GM04503 (cell line): ENCODE measurements around the gene NCOA6.

Source experiments
- DNase-seq: peaks from one replicate; pipeline ENCODE4 v3.0.0-alpha.2; 2012; ENCODE audit warnings: low read depth

NCOA6 gene

DNA sequence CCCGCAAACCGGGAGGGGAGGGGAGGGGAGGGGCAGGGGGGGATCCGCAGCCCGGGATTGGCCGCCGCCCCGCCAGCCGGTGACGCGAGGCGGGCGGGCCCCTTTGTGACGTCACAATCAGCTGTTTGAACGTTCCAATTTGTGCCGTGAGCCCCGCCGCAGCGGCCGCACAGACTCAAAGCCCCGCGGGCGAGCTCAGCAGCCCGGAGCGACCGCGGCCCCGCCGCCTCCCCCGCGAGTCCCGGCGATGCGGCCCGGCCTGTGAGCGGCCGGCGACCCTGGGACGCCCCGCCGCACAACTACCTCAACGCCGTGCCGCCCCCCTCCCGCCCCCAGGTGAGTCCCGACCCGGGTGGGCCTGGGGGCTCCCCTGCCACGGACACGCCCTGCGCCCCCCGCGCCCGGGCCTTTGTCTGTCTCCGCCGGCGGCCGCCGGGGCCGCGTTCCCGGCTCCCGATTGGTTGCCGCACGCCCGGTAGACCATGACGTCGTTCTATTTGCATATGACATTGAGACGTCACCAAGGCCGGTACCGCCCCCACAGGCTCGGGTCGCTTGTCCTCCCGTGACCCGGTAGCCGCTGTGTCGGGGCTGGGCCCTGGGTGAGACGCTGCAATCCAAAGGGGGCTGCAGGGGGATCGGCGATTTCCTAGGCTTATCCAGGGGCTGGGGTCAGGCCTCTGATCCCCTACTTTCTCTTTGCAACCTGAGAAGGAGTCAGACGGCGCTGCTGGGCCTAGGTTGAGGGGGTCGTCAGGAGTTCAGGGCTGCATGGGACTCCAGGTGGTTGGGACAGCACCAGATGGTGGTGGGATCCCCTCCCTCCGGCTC, 121.1 kb downstream of the NCOA6 start, which contains the start of gene TP53INP2:
Gene TP53INP2 (plus strand): TSS at position 168 of the 831 bp plus-strand sequence. CDS start 4,396 bp downstream, outside the sequence.
- DNase-seq = no peak

DNA sequence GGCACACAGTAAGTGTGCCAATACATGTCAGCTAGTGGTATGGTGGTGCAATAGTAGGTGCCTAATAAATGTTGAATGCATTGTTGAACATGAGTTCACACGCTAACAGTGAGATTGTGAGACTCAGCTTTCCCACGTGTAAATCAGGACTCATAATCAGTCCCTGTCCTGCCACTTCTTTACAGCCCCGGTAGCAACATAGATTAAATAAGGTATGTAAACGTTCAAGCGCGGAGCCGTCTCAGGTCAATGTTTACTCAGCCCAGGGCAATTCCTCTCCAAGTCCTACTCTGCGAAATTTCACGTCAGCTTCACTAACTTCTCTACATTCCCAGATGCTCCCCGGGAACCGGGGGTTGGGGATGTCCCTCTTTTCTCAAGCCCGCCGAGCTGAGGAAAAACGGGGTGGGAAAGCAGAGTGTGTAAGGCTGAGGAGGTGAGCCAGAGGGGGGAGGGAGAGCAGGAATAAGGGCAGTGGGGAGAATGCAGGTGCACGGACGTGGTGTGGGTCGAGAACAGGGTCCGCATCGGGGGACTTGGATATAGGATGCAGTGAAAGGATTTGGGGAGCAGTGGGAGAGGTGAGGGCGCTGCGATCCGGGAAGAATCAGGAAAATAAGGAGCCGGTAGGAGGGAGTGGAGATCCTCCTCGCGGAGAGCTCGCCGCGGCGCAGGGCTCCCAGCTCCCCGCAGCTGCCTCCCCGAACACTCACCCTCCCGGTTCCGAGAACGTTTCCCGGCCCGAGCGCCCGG, 121.9 kb downstream of the NCOA6 start:
- DNase-seq = no peak

DNA sequence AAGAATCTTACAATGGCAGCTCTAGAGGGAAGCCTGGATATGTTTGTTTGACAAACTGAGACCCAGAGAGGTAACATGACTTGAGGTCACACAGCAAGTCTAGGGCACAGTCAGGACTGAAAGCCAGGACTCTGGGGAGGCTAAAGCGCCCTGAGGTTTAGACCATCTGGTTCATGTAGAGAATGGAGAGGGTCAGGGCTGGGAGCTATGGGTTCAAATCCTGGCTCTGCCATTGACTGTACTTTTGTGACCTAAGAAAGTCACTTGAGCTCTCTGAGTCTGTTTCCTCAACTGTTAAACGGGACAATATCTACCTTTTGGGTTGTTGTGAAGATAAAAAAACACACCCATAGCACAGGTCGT, 122.4 kb downstream of the NCOA6 start:
- no peak for DNase-seq

DNA sequence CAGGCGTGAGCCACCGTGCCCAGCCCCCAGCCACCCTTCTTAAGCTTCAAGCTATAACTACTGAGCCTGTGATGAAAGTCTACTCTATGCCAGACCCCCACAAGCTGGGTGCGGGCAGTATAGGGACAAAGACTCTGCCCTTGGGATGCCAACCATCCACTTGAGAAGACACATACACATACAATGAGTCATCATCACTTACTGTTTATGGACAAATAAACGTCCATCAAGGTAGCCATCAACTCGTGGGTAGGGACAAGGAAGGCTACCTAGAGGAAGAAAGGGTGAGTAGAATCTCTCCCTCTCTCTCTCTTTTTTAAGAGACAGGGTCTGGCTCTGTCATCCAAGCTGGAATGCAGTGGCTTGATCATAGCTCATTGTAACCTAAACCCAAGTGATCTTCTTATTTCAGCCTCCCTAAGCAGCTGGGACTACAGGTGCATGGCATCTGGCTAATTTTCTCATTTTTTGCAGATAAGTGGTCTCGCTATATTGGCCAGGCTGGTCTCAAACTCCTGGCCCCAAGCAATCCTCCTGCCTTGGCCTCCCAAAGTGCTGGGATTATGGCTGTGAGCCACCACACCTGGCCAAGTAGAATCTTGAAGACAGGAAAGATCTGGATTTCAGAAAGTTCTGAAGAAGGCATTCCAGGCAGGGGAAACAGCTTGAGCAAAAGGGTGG, 123.9 kb downstream of the NCOA6 start:
- no peak for DNase-seq

DNA sequence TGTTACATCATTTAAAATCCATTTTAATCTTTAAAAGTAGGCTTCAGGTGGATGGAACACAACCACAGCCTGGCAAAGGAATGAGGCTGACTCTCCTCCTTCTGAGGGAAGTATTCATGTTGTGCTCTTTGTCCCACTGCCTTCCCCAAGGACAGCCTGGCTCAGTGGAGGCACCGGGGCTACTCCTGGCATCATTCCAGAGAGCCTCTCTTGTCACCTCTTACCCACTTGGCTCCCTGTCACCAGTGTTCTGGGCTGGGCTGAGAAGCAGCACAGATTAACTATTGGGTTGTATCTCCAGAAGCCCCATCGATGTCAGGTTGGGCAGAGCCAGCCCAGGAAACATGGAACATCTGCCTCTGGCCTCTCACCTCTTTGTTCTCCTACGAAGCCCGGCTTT, 132.0 kb downstream of the NCOA6 start:
- no peak for DNase-seq

DNA sequence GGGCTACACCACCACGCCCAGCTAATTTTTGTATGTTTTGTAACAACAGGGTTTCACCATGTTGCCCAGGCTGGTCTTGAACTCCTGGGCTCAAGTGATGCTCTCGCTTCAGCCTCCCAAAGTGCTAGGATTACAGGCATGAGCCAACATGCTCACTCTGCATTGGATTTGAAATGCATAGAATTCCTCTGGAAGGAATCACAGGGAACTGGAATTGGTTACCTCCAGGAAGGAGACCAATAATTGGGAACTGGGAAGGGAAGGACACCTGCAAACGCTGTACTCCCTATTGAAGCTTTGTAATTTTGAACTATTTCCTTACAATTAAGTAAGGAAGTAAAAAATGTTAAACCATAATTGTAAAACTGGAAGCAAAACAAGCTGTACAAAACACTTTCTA, 133.6 kb downstream of the NCOA6 start:
- DNase-seq = no peak

DNA sequence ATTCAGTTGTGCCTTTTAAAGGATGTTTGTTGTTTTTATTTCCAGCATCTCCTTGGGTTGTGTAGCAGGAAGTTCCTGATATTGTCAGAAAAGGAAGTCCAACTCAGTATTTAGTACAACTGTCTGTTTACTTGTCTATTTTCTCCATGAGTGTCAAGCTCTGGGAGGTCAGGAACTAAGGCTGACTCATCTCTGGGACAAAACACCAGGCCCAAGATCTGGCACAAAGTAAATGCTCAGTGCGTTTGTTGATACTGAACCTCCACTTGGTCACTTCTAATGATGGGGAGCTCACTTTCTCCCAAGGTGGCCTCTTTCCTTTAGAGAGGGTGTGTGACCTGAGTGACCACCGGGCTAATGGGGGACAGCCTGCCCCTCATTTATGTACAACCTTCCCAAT, 136.0 kb downstream of the NCOA6 start:
- DNase-seq = no peak

DNA sequence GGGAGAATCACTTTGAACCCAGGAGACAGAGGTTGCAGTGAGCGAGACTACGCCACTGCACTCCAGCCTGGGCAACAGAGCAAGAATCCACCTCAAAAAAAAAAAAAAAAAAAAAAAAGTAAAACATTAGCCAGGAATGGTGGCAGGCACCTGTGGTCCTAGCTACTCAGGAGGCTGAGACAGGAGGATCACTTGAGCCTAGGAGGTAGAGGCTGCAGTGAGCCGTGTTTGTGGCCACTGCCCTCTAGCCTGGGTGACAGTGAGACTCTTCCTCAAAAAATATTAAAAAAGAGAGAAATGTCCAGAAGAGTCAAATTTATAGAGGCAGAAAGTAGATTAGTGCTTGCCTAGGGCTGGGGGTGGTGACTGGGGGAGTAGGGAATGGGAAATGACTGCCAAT, 141.8 kb downstream of the NCOA6 start:
- no peak for DNase-seq

DNA sequence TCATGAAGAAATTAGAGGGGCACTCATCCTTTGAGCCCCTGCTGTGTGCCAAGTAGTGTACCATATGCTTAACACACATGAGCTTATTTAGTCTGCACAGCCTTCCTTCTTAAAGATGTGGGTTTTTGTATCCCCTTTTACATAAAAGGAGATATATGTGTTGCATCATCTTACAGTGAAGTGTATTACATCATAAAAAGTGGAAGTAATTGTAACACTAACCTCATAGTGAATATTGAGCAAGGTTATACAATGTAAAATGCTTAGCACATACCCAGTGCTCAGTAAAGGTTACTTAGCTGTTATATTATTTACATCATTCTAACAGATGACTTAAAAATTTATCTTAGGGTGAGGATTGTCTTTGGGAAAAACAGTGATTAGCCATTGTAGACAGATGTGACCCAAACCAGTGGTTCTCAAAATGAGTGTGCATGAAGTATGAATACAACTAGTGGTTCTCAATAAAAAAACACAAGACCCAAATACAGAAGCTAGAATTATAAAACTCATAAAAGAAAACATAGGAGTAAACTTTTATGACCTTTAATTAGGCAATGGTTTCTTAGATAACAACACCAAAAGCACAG, 144.8 kb downstream of the NCOA6 start:
- no peak for DNase-seq

DNA sequence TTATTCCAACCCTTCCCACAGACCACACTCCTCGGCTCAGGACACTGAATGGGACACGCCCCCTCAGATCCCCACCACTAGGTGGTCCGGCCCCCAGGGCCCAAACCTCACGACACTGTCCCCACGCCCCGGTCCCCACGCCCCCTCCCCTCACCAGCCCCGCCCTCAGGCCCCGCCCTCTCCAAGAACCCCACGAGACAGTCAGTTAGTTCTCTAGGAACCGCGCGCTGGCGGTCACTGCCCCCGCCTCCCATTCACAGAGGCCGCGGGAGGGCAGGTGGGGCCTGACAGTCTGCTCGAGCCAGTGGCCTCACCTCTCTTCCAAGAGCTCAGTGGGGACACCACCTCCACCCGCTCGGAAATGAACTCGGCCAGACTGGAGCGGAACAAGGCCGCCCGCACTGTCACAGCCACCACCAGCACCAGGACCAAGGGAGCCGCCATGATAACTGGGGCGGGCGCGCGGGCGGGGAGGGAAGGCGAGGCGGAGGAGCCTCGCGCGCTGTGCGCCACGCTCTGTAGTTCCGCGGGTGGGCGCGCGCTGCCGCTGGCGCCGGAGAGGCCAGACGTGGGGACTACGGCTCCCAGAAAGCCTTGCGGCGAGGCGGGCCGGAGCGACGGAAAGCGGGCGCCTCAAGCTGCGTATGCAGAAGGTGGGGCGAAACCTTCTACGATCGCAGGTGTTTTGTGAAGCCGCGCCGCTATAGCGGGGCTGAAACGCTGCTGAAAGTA, 148.6 kb downstream of the NCOA6 start, which contains the start of gene PIGU:
Gene PIGU (minus strand): TSS at position 451 of the 732 bp plus-strand sequence. CDS start 7 bp downstream, at position 444.
- peak; percentile 64 for DNase-seq

DNA sequence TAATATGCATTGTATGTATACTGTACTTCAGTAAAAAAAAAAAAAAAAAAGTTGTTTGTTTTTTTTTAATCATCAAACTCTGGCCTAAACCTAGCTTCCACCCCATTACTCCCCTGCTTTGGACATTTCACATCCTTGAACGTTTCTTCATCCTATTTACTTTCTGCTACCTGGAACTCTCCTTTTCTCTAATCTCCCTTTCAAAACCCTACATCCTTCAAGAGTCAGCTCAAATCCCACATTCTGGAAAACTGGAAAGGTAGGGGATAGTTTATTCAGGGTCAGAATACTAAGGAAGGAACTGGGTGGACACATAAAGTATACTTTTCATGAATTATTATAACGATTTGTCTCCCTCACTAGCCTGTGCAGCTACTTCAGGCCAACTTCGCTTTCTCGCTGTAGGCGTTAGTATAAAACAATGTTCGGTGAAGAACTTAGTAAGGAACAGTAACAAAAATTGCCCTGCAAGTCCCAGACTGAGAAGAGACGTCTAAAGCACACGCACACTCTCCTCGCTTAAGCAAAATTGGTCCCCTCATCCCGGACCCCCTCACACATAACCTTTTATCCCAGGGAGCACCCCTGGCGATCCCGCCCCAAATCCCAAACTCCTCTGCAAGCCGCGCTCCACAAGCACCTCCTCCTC, 149.3 kb downstream of the NCOA6 start:
- no peak for DNase-seq

DNA sequence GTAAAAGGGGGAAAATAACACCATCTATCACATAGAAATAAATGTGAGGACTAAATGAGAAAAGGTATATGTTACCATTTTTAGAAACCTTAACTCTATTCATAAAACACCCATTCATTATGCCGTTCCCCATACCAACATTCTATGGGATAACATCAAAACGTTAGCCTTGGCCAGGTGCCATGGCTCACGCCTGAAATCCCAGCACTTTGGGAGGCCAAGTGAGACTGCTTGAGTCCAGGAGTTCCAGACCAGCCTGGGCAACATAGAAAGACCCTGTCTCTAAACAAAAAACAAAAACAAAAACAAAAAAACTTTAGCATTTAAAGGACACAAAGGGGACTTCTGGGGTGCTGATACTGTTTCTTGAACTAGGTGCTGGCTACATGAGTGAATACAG, 149.9 kb downstream of the NCOA6 start:
- DNase-seq = no peak

DNA sequence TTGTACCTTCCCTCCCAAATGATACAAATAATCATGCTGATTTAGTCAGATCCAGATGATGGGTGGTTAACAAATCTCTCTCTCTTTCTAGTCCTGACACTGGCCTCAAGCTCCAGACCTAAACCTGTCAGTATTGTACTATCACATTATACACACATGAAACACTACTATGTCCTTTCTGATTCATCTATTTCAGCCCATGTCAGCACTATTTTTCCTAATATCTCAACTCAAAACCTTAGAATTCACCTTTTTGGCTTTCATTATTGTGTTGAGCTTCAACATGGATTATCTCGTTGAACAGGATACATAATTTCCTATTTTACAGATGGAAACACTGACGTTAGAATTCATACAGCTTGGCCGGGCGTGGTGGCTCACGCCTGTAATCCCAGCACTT, 152.0 kb downstream of the NCOA6 start:
- no peak for DNase-seq

DNA sequence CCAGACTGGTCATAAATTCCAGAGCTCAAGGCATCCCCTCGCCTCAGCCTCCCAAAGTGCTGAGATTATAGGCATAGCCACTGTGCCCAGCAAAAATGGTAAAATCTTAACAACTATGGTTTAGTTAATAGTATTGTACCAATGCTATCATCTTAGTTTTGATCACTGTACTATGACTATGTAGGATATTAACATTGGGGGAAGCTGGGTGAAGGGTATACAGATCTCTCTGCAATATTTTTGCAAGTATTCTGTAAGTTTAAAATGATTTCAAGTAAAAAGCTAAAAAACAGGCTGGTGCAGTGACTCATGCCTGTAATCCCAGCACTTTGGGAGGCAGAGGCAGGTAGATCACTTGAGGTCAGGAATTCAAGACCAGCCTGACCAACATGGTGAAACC, 156.4 kb downstream of the NCOA6 start:
- no peak for DNase-seq
